Effector CD8-positive, alpha-beta T cell (primary cell): ENCODE measurements around the gene GNG2.

Experiments
- DNase-seq: peaks from one replicate; lab custom pipeline; 2025; lab: John Stamatoyannopoulos, UW

The GNG2 gene

GRCh38 chr14:51855234-51855633, 5.2 kb upstream of the GNG2 start:
- no peak for DNase-seq

GRCh38 chr14:51856792-51857296, 3.6 kb upstream of the GNG2 start:
- no peak for DNase-seq

GRCh38 chr14:51859131-51859530, 1.3 kb upstream of the GNG2 start:
- DNase-seq, result no peak

GRCh38 chr14:51860825-51861499, 550 bp downstream of the GNG2 start:
- DNase-seq, result no peak

GRCh38 chr14:51862176-51862796, 1.9 kb downstream of the GNG2 start:
- DNase-seq, result no peak

- no peak for DNase-seq
Measured at GRCh38 chr14:51862860-51863259, 2.4 kb downstream of the GNG2 start.

- no peak for DNase-seq
Measured at GRCh38 chr14:51865953-51866747, 5.7 kb downstream of the GNG2 start.

GRCh38 chr14:51867741-51868140, 7.3 kb downstream of the GNG2 start:
- no peak for DNase-seq

- no peak for DNase-seq
Measured at GRCh38 chr14:51868405-51868804, 8.0 kb downstream of the GNG2 start.

- DNase-seq, result no peak
Measured at GRCh38 chr14:51869411-51870100, 9.1 kb downstream of the GNG2 start.

- DNase-seq, result no peak
Measured at GRCh38 chr14:51870606-51871005, 10.2 kb downstream of the GNG2 start.

GRCh38 chr14:51871846-51872245, 11.4 kb downstream of the GNG2 start:
- DNase-seq, result no peak

GRCh38 chr14:51872396-51872795, 12.0 kb downstream of the GNG2 start:
- no peak for DNase-seq

- no peak for DNase-seq
Measured at GRCh38 chr14:51873221-51873893, 12.9 kb downstream of the GNG2 start.

- DNase-seq, result no peak
Measured at GRCh38 chr14:51877810-51878209, 17.4 kb downstream of the GNG2 start.

- no peak for DNase-seq
Measured at GRCh38 chr14:51879170-51879569, 18.8 kb downstream of the GNG2 start.

GRCh38 chr14:51880835-51881580, 20.6 kb downstream of the GNG2 start:
- no peak for DNase-seq

- DNase-seq, result no peak
Measured at GRCh38 chr14:51881636-51882035, 21.2 kb downstream of the GNG2 start.

GRCh38 chr14:51883232-51883631, 22.8 kb downstream of the GNG2 start:
- no peak for DNase-seq

- DNase-seq, result no peak
Measured at GRCh38 chr14:51884086-51884927, 23.9 kb downstream of the GNG2 start.
